Vagina (tissue), 2 donors: Measurements from ENCODE around the gene PLEKHG1. TPM values are rescaled to one million over a fixed set of nuclear protein-coding genes. Genes with fewer than 3 reads are reported as not detected.

Source experiments
- DNase-seq, 2 donors: peaks; one replicate each; pipeline ENCODE4 v3.0.0-alpha.2; 2017; ENCODE audit errors: extremely low spot score in 2 of 2
- H3K27ac ChIP-seq: fragments of 200-600 bp; sonication (generic); one replicate; pipeline ENCODE4 v1.5.1; 2019
- H3K27me3 ChIP-seq: fragments of 200-600 bp; sonication (generic); one replicate; pipeline ENCODE4 v1.5.1; 2019
- H3K36me3 ChIP-seq, 2 donors: fragments of 200-600 bp; sonication (generic); one replicate each; pipeline ENCODE4 v1.5.1; 2017 to 2019
- H3K4me1 ChIP-seq: fragments of 200-600 bp; sonication (generic); one replicate; pipeline ENCODE4 v1.5.1; 2019
- H3K4me3 ChIP-seq, 2 donors: fragments of 200-600 bp; sonication (generic); 1 replicate in 1 of 2; 2 replicates in 1 of 2; pipeline ENCODE4 v1.5.1; 2016 to 2019
- H3K9me3 ChIP-seq: fragments of 200-600 bp; sonication (generic); one replicate; pipeline ENCODE4 v1.5.1; 2019
- POLR2A ChIP-seq, 2 donors: fragments of 450-650 bp; IDR thresholded peaks; one replicate each; pipeline ENCODE4 v1.6.1; 2017; ENCODE audit warnings: antibody characterized with exemption in 2 of 2, mild to moderate bottlenecking in 2 of 2, moderate library complexity in 2 of 2
- POLR2AphosphoS5 ChIP-seq, 2 donors: sonication (generic); formaldehyde crosslinking; IDR thresholded peaks; one replicate each; pipeline ENCODE4 v1.9.0; 2017; ENCODE audit warnings: antibody characterized with exemption in 2 of 2, mild to moderate bottlenecking in 2 of 2, low read depth in 1 of 2; ENCODE audit not compliant: insufficient read depth in 1 of 2
- intact Hi-C: fragments of 100-400 bp; cut with DNase I; formaldehyde crosslinking; loops from one replicate; pipeline ENCODE4 v1.15.1; 2023
- total RNA-seq: library from RNA; depleted of rRNA; stranded (reverse); fragments of >200 nt; gene quantifications from one replicate; pipeline ENCODE4 v1.2.3, GENCODE V29; 2016
- TF ChIP-seq, protein P1 (sequence below), 3 experiments: fragments of 450-650 bp in 2 of 3; fragments of 200-600 bp in 1 of 3; sonication (generic) in 1 of 3; IDR thresholded peaks; one replicate each; pipeline ENCODE4 v1.5.1; 2017 to 2019; ENCODE audit warnings: antibody characterized with exemption in 3 of 3, mild to moderate bottlenecking in 2 of 3, moderate library complexity in 2 of 3

The PLEKHG1 gene
- total RNA-seq, 1 donor from 2014 or later: 38.5 TPM

DNA sequence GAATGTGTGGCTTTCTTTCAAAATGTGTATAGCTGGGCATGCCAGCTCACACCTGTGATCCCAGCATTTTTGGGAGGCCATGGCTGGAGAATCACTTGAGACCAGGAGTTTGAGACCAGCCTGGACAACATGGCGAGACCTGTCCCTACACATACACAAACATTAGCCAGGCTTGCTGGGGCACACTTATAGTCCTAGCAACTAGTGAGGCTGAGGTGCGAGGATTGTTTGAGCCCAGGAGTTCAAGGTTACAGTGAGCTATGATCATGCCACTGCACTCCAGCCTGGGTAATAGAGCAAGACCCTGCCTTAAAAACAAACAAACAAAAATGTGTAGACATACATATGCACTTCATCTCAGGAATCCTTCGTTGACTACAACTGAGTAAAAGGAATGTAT, 31.1 kb upstream of the PLEKHG1 start:
- Histone ChIP-seq H3K27ac (no peak overlapping the region), H3K4me1 (no peaks in the 10 kb centered on the region), H3K27me3 (no peaks in the 10 kb centered on the region), H3K36me3 (no peaks in the 10 kb centered on the region), H3K9me3 (no peaks in the 10 kb centered on the region), H3K4me3 (no peak overlapping the region)
- intact Hi-C loops: no loop called here
- TF ChIP-seq POLR2AphosphoS5 (IDR thresholded peaks at IDR 0.05; ENCODE audit: insufficient read depth in 1 of 2, low read depth in 1 of 2): no peak
- TF ChIP-seq POLR2A (IDR thresholded peaks at IDR 0.05): no peak
- TF ChIP-seq, protein P1, sequence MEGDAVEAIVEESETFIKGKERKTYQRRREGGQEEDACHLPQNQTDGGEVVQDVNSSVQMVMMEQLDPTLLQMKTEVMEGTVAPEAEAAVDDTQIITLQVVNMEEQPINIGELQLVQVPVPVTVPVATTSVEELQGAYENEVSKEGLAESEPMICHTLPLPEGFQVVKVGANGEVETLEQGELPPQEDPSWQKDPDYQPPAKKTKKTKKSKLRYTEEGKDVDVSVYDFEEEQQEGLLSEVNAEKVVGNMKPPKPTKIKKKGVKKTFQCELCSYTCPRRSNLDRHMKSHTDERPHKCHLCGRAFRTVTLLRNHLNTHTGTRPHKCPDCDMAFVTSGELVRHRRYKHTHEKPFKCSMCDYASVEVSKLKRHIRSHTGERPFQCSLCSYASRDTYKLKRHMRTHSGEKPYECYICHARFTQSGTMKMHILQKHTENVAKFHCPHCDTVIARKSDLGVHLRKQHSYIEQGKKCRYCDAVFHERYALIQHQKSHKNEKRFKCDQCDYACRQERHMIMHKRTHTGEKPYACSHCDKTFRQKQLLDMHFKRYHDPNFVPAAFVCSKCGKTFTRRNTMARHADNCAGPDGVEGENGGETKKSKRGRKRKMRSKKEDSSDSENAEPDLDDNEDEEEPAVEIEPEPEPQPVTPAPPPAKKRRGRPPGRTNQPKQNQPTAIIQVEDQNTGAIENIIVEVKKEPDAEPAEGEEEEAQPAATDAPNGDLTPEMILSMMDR (IDR thresholded peaks at IDR 0.05): no peak
- DNase-seq: no peak

DNA sequence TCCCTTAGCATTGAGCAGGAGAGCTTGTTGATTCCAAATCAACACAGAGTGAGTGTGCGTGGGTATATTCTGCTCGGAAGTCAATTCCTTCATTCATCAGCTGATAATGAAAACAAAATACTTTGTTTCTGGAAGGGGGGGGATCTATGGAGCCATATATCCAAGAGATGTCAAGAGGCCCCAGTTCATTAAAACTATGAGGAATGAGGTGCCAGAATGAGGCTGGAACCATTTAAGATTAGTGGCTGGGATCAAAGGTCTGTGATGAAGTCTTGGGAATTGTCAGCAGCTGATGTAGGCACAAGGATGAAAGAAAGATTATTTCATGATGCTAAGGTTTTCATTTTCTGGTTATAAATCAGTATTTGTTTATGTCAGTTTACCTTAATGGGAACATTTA, 30.5 kb upstream of the PLEKHG1 start:
- Histone ChIP-seq H3K9me3 (no peaks in the 10 kb centered on the region), H3K36me3 (no peaks in the 10 kb centered on the region), H3K27ac (no peak overlapping the region), H3K4me1 (no peaks in the 10 kb centered on the region), H3K4me3 (no peak overlapping the region), H3K27me3 (no peaks in the 10 kb centered on the region)
- DNase-seq: no peak
- intact Hi-C loops: no loop called here
- no peak for TF ChIP-seq POLR2AphosphoS5 (IDR thresholded peaks at IDR 0.05; ENCODE audit: insufficient read depth in 1 of 2, low read depth in 1 of 2)
- TF ChIP-seq, protein P1 (IDR thresholded peaks at IDR 0.05): no peak
- TF ChIP-seq POLR2A (IDR thresholded peaks at IDR 0.05): no peak

DNA sequence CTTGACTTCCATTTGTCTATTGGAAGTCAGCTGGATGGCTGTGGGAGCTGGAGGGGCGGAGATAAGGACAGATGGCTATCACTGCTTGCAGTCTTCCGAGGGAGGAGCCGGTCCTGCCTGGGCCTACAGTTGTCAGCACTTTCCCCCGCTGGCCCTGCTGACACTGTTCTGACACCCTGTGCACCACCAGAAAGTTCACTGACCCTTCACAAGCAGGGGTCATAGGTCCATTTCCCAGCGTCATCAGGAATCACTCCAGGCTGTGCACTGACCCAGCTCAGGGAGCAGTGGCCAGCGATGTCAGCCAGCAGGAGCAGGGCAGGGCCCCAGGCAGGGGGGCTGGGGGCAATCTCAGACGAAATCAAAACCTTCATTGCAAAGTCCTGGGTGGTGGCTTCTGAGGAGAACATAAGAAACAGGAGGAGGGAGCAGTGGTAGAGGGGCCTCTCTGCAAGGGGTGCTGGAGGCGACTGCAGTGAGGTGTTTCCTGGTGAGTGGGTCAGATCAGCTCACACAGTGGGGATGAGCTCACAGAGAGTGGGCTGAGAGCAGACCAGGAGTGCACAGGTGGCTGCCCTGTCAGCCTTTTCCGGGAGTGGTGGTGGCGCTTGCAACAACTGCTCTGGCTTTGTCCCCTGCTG, 26.5 kb upstream of the PLEKHG1 start:
- Histone ChIP-seq H3K27ac (no peak overlapping the region), H3K9me3 (no peaks in the 10 kb centered on the region), H3K27me3 (no peaks in the 10 kb centered on the region), H3K4me1 (no peaks in the 10 kb centered on the region), H3K36me3 (no peaks in the 10 kb centered on the region), H3K4me3 (no peak overlapping the region)
- DNase-seq: no peak
- no peak for TF ChIP-seq POLR2A (IDR thresholded peaks at IDR 0.05)
- no peak for TF ChIP-seq POLR2AphosphoS5 (IDR thresholded peaks at IDR 0.05; ENCODE audit: insufficient read depth in 1 of 2, low read depth in 1 of 2)
- TF ChIP-seq, protein P1 (IDR thresholded peaks at IDR 0.05): no peak
- intact Hi-C loops: no loop called here

DNA sequence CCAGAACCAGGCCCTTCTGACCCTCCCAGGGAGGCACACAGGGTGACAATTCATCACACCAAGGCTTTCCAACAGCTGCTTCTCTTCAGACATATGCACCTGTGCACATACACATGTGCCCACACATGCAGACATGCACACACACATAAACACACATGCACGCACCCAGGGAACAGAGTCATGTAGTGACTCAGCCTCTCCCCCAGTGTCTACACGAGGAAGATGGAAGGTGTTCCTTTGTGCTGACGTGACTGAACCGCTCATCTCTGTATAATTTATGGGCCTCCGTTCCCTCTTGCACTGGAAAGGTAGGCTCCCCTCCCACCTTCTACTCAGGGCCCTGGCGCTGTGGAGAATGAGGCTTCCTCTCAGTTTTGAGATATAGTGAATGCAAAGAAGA, 23.8 kb upstream of the PLEKHG1 start:
- no peak overlapping the region for H3K27ac ChIP-seq
- no peak for DNase-seq
- TF ChIP-seq, protein P1 (IDR thresholded peaks at IDR 0.05): no peak
- TF ChIP-seq POLR2AphosphoS5 (IDR thresholded peaks at IDR 0.05; ENCODE audit: insufficient read depth in 1 of 2, low read depth in 1 of 2) (no peak), POLR2A (IDR thresholded peaks at IDR 0.05) (no peak)
- intact Hi-C loops: no loop called here
- no peaks in the 10 kb centered on the region for H3K9me3 ChIP-seq
- no peaks in the 10 kb centered on the region for H3K4me1 ChIP-seq
- H3K36me3 ChIP-seq: no peaks in the 10 kb centered on the region
- H3K4me3 ChIP-seq: no peak overlapping the region
- no peaks in the 10 kb centered on the region for H3K27me3 ChIP-seq

DNA sequence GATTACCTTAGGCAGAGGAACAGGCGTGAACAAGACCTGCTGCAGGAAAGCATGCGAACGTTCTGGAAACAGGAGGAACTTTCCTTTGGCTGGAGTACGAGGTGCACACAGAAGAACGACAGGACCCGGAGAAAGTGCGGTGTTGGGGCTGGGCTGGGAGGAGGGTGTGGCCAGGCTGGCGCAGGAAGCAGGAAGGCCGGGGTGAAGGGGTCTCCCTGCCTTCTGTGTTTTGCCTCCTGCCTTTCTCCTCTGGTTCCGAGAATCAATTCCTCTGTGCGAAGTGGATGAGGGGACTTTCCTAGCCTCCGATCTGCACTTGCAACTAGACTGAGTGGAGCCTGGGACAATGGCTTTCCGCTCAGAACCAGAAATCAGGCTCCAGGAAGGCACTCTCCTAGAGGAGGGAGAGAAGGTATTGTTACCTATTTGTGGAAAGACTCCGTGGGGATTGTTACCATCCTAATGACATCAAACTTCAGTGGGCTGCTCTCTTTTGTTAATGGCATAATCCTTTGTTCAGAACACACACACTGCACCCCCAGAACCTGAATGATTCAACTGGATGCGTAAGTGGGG, 22.9 kb upstream of the PLEKHG1 start:
- Histone ChIP-seq H3K27ac (no peak overlapping the region), H3K4me3 (no peak overlapping the region), H3K4me1 (no peaks in the 10 kb centered on the region), H3K36me3 (no peaks in the 10 kb centered on the region), H3K9me3 (no peaks in the 10 kb centered on the region), H3K27me3 (no peaks in the 10 kb centered on the region)
- intact Hi-C loops: no loop called here
- TF ChIP-seq POLR2A (IDR thresholded peaks at IDR 0.05): no peak
- TF ChIP-seq, protein P1 (IDR thresholded peaks at IDR 0.05): no peak
- TF ChIP-seq POLR2AphosphoS5 (IDR thresholded peaks at IDR 0.05; ENCODE audit: insufficient read depth in 1 of 2, low read depth in 1 of 2): no peak
- DNase-seq: no peak
